Tibial nerve (tissue), 4 donors: Measurements from ENCODE around the gene TOM1L2. TPM values are rescaled to one million over a fixed set of nuclear protein-coding genes. Genes with fewer than 3 reads are reported as not detected.
A peak's percentile ranks its signal among the peaks of the same experiment; 100 is the strongest.

Experiments
- DNase-seq, 2 donors: peaks; one replicate each; pipeline ENCODE4 v3.0.0-alpha.2; 2019; ENCODE audit warnings: low spot score in 2 of 2
- H3K27ac ChIP-seq, 4 donors: fragments of 200-600 bp; sonication (generic) in 3 of 4; one replicate each; pipeline ENCODE4 v1.5.1; 2017 to 2019; ENCODE audit warnings: mild to moderate bottlenecking in 1 of 4
- H3K27me3 ChIP-seq, 2 donors: fragments of 200-600 bp; sonication (generic) in 1 of 2; one replicate each; pipeline versions ENCODE4 v1.5.1 to v1.6.0; 2017 to 2019
- H3K36me3 ChIP-seq, 3 donors: fragments of 200-600 bp; sonication (generic); one replicate each; pipeline ENCODE4 v1.5.1; 2018 to 2019
- H3K4me1 ChIP-seq, 4 donors: fragments of 200-600 bp; sonication (generic) in 3 of 4; one replicate each; pipeline ENCODE4 v1.5.1; 2017 to 2019
- H3K4me3 ChIP-seq, 4 donors: fragments of 200-600 bp; sonication (generic) in 3 of 4; one replicate each; pipeline ENCODE4 v1.5.1; 2017 to 2019; ENCODE audit warnings: mild to moderate bottlenecking in 1 of 4, moderate library complexity in 1 of 4
- H3K9me3 ChIP-seq, 4 donors: fragments of 200-600 bp; sonication (generic) in 3 of 4; one replicate each; pipeline ENCODE4 v1.5.1; 2017 to 2019
- EP300 ChIP-seq, 2 donors: sonication (generic); formaldehyde crosslinking; IDR thresholded peaks; one replicate each; pipeline ENCODE4 v1.6.1; 2017; ENCODE audit warnings: antibody characterized with exemption in 2 of 2, mild to moderate bottlenecking in 1 of 2
- POLR2A ChIP-seq, 2 donors: fragments of 450-650 bp; IDR thresholded peaks; one replicate each; pipeline ENCODE4 v1.6.1; 2017; ENCODE audit warnings: antibody characterized with exemption in 2 of 2, mild to moderate bottlenecking in 2 of 2, moderate library complexity in 2 of 2
- WGBS, 2 donors: methylation state at CpG; one replicate each; pipeline ENCODE4 v1.1.5; 2018; 5-methylcytosine and 5-hydroxymethylcytosine counted together
- total RNA-seq, 4 donors: library from RNA; depleted of rRNA; stranded (reverse); fragments of >200 nt; gene quantifications; one replicate each; pipeline ENCODE4 v1.1.0, GENCODE V29; 2016
- TF ChIP-seq, protein P1 (sequence below), 5 experiments: fragments of 200-600 bp in 3 of 5; fragments of 450-650 bp in 2 of 5; sonication (generic) in 3 of 5; IDR thresholded peaks; one replicate each; pipeline ENCODE4 v1.5.1; 2016 to 2019; ENCODE audit warnings: antibody characterized with exemption in 5 of 5, mild to moderate bottlenecking in 3 of 5, moderate library complexity in 2 of 5

TOM1L2 gene
- total RNA-seq, 4 donors from 2014 or later: 83.4 to 109 (median 96.8) TPM

DNA sequence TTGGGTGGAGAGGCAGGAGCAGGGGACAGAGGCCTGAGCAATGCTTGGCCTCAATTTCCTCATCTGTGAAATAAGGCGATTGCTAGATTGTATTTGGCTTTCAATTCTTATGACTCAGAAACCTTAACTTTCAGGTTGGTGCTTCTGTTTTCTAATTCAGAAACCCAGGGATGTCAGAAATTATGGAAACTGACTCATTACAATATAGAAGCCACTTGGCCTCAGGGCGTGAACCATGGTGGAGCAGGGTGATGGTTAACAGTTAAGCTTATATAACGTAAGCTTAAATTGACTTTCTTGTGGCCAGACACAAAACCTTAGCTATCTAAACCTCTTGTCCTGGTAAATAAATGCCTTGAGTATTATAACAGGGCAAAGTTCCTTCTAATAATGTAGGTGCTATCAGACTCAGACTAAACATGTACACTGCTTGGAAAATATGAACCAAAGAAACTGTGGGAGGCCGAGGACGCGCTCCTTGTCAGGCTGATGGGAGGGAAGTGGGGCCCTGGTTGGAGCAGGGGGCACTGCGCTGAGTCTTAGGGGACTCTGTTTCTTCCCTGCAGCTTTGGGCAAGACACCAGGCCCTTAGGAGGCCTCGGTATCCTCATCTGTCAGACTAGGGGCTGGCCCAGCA lies 118.3 kb downstream of the TOM1L2 start:
- Histone ChIP-seq H3K4me3 (no peak overlapping the region), H3K27ac (peak overlapping the region in 3 of 4 donors; percentile 51 to 100 (median 95)), H3K27me3 (no peaks in the 10 kb centered on the region), H3K36me3 (peaks cover 0 to 4% (median 0%) of the 10 kb centered on the region in 3 donors), H3K9me3 (no peaks in the 10 kb centered on the region), H3K4me1 (peaks cover 7 to 77% (median 38%) of the 10 kb centered on the region in 4 donors)
- 90 to 91% methylated on average over 8 of the region's 8 CpGs for WGBS, 2 donors
- TF ChIP-seq EP300 (IDR thresholded peaks at IDR 0.05): no peak
- no peak for TF ChIP-seq POLR2A (IDR thresholded peaks at IDR 0.05)
- TF ChIP-seq, protein P1, sequence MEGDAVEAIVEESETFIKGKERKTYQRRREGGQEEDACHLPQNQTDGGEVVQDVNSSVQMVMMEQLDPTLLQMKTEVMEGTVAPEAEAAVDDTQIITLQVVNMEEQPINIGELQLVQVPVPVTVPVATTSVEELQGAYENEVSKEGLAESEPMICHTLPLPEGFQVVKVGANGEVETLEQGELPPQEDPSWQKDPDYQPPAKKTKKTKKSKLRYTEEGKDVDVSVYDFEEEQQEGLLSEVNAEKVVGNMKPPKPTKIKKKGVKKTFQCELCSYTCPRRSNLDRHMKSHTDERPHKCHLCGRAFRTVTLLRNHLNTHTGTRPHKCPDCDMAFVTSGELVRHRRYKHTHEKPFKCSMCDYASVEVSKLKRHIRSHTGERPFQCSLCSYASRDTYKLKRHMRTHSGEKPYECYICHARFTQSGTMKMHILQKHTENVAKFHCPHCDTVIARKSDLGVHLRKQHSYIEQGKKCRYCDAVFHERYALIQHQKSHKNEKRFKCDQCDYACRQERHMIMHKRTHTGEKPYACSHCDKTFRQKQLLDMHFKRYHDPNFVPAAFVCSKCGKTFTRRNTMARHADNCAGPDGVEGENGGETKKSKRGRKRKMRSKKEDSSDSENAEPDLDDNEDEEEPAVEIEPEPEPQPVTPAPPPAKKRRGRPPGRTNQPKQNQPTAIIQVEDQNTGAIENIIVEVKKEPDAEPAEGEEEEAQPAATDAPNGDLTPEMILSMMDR (IDR thresholded peaks at IDR 0.05): no peak
- no peak for DNase-seq

DNA sequence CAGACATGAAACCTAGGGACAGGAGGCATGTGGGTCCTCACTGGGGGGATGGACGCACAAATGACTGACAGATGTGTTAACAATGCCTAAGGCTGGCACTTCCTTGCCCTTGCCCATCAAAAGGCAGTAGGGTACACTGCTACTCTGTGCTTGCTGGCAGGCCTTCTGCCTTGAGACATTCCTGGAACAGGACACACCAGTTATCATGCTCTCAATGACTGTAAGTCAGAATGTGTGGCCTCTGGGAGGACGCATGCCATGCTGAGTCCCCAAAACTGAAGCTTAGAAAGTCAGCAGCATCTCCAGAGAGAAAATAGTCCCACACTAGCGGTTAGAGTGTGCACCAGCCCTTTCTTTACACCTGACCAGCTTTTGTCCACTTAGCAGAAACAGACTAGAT lies 119.3 kb downstream of the TOM1L2 start:
- H3K9me3 ChIP-seq: no peaks in the 10 kb centered on the region
- no peaks in the 10 kb centered on the region for H3K27me3 ChIP-seq
- TF ChIP-seq EP300 (IDR thresholded peaks at IDR 0.05): no peak
- TF ChIP-seq, protein P1 (IDR thresholded peaks at IDR 0.05): no peak
- no peak for TF ChIP-seq POLR2A (IDR thresholded peaks at IDR 0.05)
- peaks cover 0 to 4% (median 0%) of the 10 kb centered on the region in 3 donors for H3K36me3 ChIP-seq
- peaks cover 9 to 87% (median 48%) of the 10 kb centered on the region in 4 donors for H3K4me1 ChIP-seq
- WGBS, 2 donors: 81 to 89% methylated on average over 3 of the region's 3 CpGs
- no peak overlapping the region for H3K4me3 ChIP-seq
- peak overlapping the region in 3 of 4 donors; percentile 51 to 100 (median 95) for H3K27ac ChIP-seq
- DNase-seq: no peak

DNA sequence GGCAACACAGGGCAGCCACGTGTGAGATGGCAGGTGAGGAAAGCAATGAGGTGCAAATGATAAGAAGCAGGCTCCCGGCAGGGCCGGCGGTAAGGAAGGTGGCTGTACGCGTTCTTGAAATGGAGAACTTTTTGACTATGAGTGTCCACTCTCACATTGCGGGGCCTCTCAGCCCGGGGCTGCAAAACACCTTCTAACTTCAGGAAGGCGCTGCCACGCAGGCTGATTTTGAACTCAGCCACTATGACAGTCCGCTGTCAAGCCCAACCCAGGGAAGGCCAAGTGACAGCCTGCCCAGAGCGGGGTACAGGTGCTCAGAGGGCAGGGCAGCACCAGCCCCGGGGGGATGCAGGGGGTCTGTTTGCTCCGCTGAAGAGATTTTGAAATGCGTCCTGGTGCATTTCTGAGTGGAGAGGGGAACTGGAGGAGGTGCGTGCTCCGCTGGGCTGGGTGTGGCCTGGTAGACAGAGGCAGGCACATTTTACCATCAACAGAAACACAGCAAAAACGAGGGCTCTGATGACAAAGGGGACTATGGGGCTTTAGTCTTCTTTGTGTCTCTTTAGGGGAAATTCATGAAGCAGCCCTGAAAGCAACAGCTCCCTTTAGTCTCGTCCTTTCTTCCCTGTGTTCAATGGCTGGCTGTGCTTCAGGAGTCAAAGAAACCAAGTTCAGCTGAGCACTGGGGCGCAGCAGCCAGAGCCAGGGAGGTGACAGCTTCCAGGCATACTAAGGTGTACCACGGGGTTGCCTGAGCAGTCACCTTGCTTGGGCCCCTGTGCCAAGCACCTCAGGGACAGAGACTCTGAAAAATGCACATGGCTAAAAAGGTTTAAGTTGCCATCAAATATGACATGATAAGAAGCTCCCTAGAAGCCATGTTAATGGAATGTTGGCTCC lies 120.8 kb downstream of the TOM1L2 start:
- peaks cover 9 to 89% (median 50%) of the 10 kb centered on the region in 4 donors for H3K4me1 ChIP-seq

DNA sequence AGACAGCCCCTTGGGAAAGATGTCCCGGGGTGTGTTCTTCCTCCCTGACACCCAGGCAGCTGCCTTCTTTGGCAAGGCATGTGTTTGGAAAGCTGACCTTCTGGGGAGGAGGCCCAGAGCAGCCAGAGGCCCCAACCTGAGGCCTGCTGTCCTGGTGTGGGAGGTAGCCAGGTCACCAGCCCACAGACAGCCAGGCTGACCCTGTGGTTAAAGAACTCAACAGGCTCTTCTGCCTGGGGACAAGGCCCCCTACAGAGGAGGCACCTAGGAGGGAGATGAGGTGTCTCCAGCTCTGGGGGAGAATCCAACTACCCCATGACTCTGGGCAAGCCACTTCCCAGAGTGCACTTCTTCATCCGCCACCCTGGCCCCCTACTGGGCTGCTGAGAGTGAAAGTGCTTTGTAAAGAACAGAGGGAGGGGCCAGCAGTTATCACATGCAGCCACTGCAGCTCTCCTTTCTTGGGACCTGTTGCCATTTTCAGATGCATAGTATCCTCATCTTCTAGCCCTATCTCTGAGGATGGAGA lies 122.3 kb downstream of the TOM1L2 start:
- peak; percentile 56 to 58 for DNase-seq
- no peaks in the 10 kb centered on the region for H3K9me3 ChIP-seq
- no peak overlapping the region for H3K4me3 ChIP-seq
- H3K4me1 ChIP-seq: peaks cover 9 to 74% (median 38%) of the 10 kb centered on the region in 4 donors
- peak overlapping the region; percentile 74 to 100 (median 90) for H3K27ac ChIP-seq
- H3K36me3 ChIP-seq: peaks cover 0 to 33% (median 0%) of the 10 kb centered on the region in 3 donors
- no peaks in the 10 kb centered on the region for H3K27me3 ChIP-seq
- WGBS, 2 donors: 31 to 35% methylated on average over 2 of the region's 2 CpGs
- TF ChIP-seq, protein P1 (IDR thresholded peaks at IDR 0.05): peak in 4 of 5 experiments; percentile 13 to 62 (median 34)
- peak in 1 of 2 donors; percentile 65 for TF ChIP-seq EP300 (IDR thresholded peaks at IDR 0.05)
- no peak for TF ChIP-seq POLR2A (IDR thresholded peaks at IDR 0.05)

More for the DNA sequence above, 120.8 kb downstream of the TOM1L2 start:
- DNase-seq: no peak
- TF ChIP-seq, protein P1 (IDR thresholded peaks at IDR 0.05): no peak
- no peak for TF ChIP-seq POLR2A (IDR thresholded peaks at IDR 0.05)
- TF ChIP-seq EP300 (IDR thresholded peaks at IDR 0.05): no peak
- Histone ChIP-seq H3K27ac (peak overlapping the region; percentile 12 to 100 (median 90)), H3K4me3 (no peak overlapping the region), H3K9me3 (no peaks in the 10 kb centered on the region), H3K36me3 (peaks cover 0 to 19% (median 0%) of the 10 kb centered on the region in 3 donors), H3K27me3 (no peaks in the 10 kb centered on the region)
- 77 to 78% methylated on average over 21 of the region's 21 CpGs for WGBS, 2 donors
